Natural killer cell treated with Interleukin-12 subunit alpha and Interleukin-12 subunit beta and Interleukin-15 and Interleukin-18, amount 100 ng/mL, for 72 hours (primary cell): Measurements from ENCODE around the gene COG7. TPM values are rescaled to one million over a fixed set of nuclear protein-coding genes. Genes with fewer than 3 reads are reported as not detected.

ENCODE experiments used
- ATAC-seq, 2 donors: fragments of 150-1000 bp; cut with Tn5 transposase in 1 of 2; sonication (Bioruptor Pico), chemical (Tn5 transposase) in 1 of 2; 2 replicates each; pipeline ENCODE4 v1.10.0; 2021
- DNase-seq: peaks from one replicate; pipeline ENCODE4 v3.0.0; 2022; ENCODE audit warnings: low spot score
- H3K27ac Mint-ChIP-seq, 2 donors: 1 replicate in 1 of 2; 2 replicates in 1 of 2; pipeline ENCODE4 v1.8.0; 2022; ENCODE audit warnings: mixed read lengths in 2 of 2, mild to moderate bottlenecking in 1 of 2, moderate library complexity in 1 of 2
- H3K27me3 Mint-ChIP-seq, 2 donors: 1 replicate in 1 of 2; 2 replicates in 1 of 2; pipeline ENCODE4 v1.8.0; 2022; ENCODE audit warnings: mixed read lengths in 2 of 2
- H3K36me3 Mint-ChIP-seq: one replicate; pipeline ENCODE4 v1.8.0; 2022; ENCODE audit warnings: mixed read lengths
- H3K4me1 Mint-ChIP-seq, 2 donors: 1 replicate in 1 of 2; 2 replicates in 1 of 2; pipeline ENCODE4 v1.8.0; 2022; ENCODE audit warnings: low read depth in 2 of 2, mixed read lengths in 2 of 2, mild to moderate bottlenecking in 1 of 2
- H3K4me3 Mint-ChIP-seq: one replicate; pipeline ENCODE4 v1.8.0; 2022; ENCODE audit warnings: mixed read lengths
- H3K9me3 Mint-ChIP-seq: 2 replicates; pipeline ENCODE4 v1.8.0; 2022; ENCODE audit warnings: mixed read lengths
- total RNA-seq, 2 donors: library from RNA; stranded (reverse); gene quantifications; one replicate each; pipeline ENCODE4 v1.2.3, GENCODE V29; 2022

COG7 gene
- total RNA-seq, 2 donors from 2014 or later: 21.9 to 28.2 TPM

GRCh38 chr16:23343643-23344612 is 109.1 kb downstream of the COG7 start:
- Mint-ChIP-seq H3K4me1 (no peaks in the 10 kb centered on the region), H3K4me3 (no peak overlapping the region), H3K27ac (no peak overlapping the region), H3K27me3 (peaks cover 13 to 28% of the 10 kb centered on the region in 2 donors), H3K9me3 (no peaks in the 10 kb centered on the region), H3K36me3 (no peaks in the 10 kb centered on the region)
- no peak for ATAC-seq
- DNase-seq: no peak

- peaks cover 9 to 17% of the 10 kb centered on the region in 2 donors for H3K27me3 Mint-ChIP-seq
- H3K27ac Mint-ChIP-seq: no peak overlapping the region
- no peak overlapping the region for H3K4me3 Mint-ChIP-seq
- no peaks in the 10 kb centered on the region for H3K4me1 Mint-ChIP-seq
- H3K9me3 Mint-ChIP-seq: no peaks in the 10 kb centered on the region
- ATAC-seq: no peak
- DNase-seq: no peak
- H3K36me3 Mint-ChIP-seq: no peaks in the 10 kb centered on the region
Observed at GRCh38 chr16:23342083-23342640, 110.8 kb downstream of the COG7 start.

GRCh38 chr16:23339787-23340186 is 113.2 kb downstream of the COG7 start:
- no peaks in the 10 kb centered on the region for H3K36me3 Mint-ChIP-seq
- no peak overlapping the region for H3K27ac Mint-ChIP-seq
- no peaks in the 10 kb centered on the region for H3K4me1 Mint-ChIP-seq
- no peak overlapping the region for H3K4me3 Mint-ChIP-seq
- H3K9me3 Mint-ChIP-seq: no peaks in the 10 kb centered on the region
- peaks cover 14 to 15% of the 10 kb centered on the region in 2 donors for H3K27me3 Mint-ChIP-seq
- no peak for ATAC-seq
- DNase-seq: no peak

Other genes with a start within 250 kb of the COG7 start
- gene SCNN1B, start 150.9 kb downstream of the COG7 start, total RNA-seq: not detected
- gene GGA2, start 57.3 kb upstream of the COG7 start, total RNA-seq: 10 to 100 TPM; 61.0 to 97.3 TPM
- 10 to 100 TPM; 19.2 to 34.9 TPM for gene EARS2, start 104.2 kb upstream of the COG7 start, total RNA-seq
- gene UBFD1, start 104.5 kb upstream of the COG7 start, total RNA-seq: 10 to 100 TPM; 53.8 to 87.1 TPM
- 100 to 1,000 TPM; 101 to 102 TPM for gene NDUFAB1, start 143.1 kb upstream of the COG7 start, total RNA-seq
- gene PALB2, start 188.1 kb upstream of the COG7 start, total RNA-seq: 10 to 100 TPM; 20.6 to 28.4 TPM
- gene DCTN5, start 188.3 kb upstream of the COG7 start, total RNA-seq: 100 to 1,000 TPM in 1 of 2 donors, 10 to 100 TPM in 1; 95.0 to 107 TPM
- gene PLK1, start 225.7 kb upstream of the COG7 start, total RNA-seq: 10 to 100 TPM; 55.6 to 95.6 TPM